ENCODE data around the gene PLPPR4. TPM values are rescaled to one million over a fixed set of nuclear protein-coding genes. Genes with fewer than 3 reads are reported as not detected.

The PLPPR4 gene
- total RNA-seq, 1 experiment from 2014 or later = not detected

DNA sequence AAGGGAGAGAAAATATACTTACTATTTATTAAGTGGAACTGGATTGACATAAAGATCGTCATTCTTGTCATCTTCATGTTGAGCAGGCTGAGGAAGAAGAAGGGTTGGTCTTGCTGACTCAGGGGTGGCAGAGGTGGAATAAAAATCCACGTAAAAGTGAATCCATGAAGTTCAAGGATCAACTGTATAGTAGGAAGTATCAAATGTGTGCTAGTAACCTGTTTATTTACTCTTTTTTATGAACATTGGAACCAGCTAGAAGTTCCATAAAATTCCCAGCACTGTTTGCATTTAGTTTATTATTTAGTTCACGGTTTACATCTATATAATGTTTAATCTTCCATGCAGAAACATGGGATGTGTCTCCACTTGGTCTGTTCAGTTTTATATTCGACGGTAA is 70.7 kb downstream of the PLPPR4 start:
- H3K9me3 ChIP-seq = no peaks in the 10 kb centered on the region
- ChIA-PET CTCF (no interaction called here), POLR2A (no interaction called here)
- no peak overlapping the region for H3K4me3 ChIP-seq (ENCODE audit: low read depth, low read length)
- Mint-ChIP-seq H3K27ac (ENCODE audit: unreplicated experiment) (no peak overlapping the region), H3K27me3 (ENCODE audit: insufficient read depth, unreplicated experiment) (no peaks in the 10 kb centered on the region), H3K36me3 (ENCODE audit: insufficient read depth, unreplicated experiment) (no peaks in the 10 kb centered on the region), H3K4me3 (ENCODE audit: unreplicated experiment) (no peak overlapping the region), H3K4me1 (ENCODE audit: low read depth, unreplicated experiment) (no peaks in the 10 kb centered on the region), H3K9me3 (ENCODE audit: unreplicated experiment) (no peaks in the 10 kb centered on the region)
- no peaks in the 10 kb centered on the region for H3K36me3 ChIP-seq (ENCODE audit: control insufficient read depth, insufficient read depth, low read length)
- no TSS peak for BruUV-seq (replicated peaks)
- TF ChIP-seq, protein P1, sequence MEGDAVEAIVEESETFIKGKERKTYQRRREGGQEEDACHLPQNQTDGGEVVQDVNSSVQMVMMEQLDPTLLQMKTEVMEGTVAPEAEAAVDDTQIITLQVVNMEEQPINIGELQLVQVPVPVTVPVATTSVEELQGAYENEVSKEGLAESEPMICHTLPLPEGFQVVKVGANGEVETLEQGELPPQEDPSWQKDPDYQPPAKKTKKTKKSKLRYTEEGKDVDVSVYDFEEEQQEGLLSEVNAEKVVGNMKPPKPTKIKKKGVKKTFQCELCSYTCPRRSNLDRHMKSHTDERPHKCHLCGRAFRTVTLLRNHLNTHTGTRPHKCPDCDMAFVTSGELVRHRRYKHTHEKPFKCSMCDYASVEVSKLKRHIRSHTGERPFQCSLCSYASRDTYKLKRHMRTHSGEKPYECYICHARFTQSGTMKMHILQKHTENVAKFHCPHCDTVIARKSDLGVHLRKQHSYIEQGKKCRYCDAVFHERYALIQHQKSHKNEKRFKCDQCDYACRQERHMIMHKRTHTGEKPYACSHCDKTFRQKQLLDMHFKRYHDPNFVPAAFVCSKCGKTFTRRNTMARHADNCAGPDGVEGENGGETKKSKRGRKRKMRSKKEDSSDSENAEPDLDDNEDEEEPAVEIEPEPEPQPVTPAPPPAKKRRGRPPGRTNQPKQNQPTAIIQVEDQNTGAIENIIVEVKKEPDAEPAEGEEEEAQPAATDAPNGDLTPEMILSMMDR (IDR thresholded peaks at IDR 0.05; ENCODE audit: insufficient read depth in 1 of 2, low read depth in 1 of 2, low read length in 1 of 2, severe bottlenecking in 1 of 2, unreplicated experiment in 1 of 2) = no peak
- intact Hi-C loops (cut with micrococcal nuclease; ENCODE audit: unreplicated experiment) = no loop called here
- H3K27me3 ChIP-seq (replicated peaks; ENCODE audit: control insufficient read depth, insufficient read depth, low read length) = no peaks in the 10 kb centered on the region
- no peak for DNase-seq
- no peaks in the 10 kb centered on the region for H3K4me1 ChIP-seq

DNA sequence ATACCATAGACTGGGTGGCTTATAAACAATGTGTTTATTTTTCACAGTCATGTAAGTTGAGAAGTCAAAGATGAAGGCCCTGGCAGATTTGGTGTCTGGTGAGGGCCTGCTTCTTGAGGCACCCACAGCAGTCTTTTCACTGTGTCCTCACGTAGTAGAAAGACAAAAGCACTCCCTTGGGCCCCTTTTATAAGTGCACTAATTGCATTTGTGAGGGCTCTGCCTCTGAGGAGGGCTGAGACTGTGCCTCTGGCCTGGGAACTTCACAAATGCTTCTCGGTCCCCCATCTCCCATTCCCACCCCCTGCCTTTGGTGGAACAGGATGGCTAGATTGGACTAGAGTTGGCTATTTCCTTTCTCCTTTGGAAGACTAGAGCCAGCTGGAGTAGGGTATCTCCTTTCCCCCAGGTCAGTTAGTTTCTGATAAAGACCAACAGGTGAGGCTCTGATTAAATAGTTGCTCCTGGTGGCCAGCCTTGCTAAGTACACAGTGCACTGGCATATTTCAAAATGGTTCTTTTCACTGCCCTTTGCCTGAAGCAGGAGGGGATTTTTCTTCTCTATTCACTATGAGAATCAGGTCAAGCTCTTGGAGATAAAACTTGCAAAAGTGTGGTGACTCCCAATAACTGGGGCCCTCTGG is 82.9 kb downstream of the PLPPR4 start:
- no peak overlapping the region for H3K27ac Mint-ChIP-seq (ENCODE audit: unreplicated experiment)
- no peaks in the 10 kb centered on the region for H3K36me3 ChIP-seq (ENCODE audit: control insufficient read depth, insufficient read depth, low read length)
- no peak overlapping the region for H3K4me3 Mint-ChIP-seq (ENCODE audit: unreplicated experiment)
- no peaks in the 10 kb centered on the region for H3K27me3 Mint-ChIP-seq (ENCODE audit: insufficient read depth, unreplicated experiment)
- H3K4me1 ChIP-seq = no peaks in the 10 kb centered on the region
- H3K9me3 ChIP-seq = no peaks in the 10 kb centered on the region
- intact Hi-C loops (cut with micrococcal nuclease; ENCODE audit: unreplicated experiment) = no loop called here
- no peak for DNase-seq
- TF ChIP-seq, protein P1 (IDR thresholded peaks at IDR 0.05; ENCODE audit: insufficient read depth in 1 of 2, low read depth in 1 of 2, low read length in 1 of 2, severe bottlenecking in 1 of 2, unreplicated experiment in 1 of 2) = no peak
- no peaks in the 10 kb centered on the region for H3K9me3 Mint-ChIP-seq (ENCODE audit: unreplicated experiment)
- ChIA-PET CTCF (no interaction called here), POLR2A (no interaction called here)
- no peaks in the 10 kb centered on the region for H3K27me3 ChIP-seq (replicated peaks; ENCODE audit: control insufficient read depth, insufficient read depth, low read length)
- no peak overlapping the region for H3K4me3 ChIP-seq (ENCODE audit: low read depth, low read length)
- no TSS peak for BruUV-seq (replicated peaks)
- no peaks in the 10 kb centered on the region for H3K4me1 Mint-ChIP-seq (ENCODE audit: low read depth, unreplicated experiment)
- no peaks in the 10 kb centered on the region for H3K36me3 Mint-ChIP-seq (ENCODE audit: insufficient read depth, unreplicated experiment)

DNA sequence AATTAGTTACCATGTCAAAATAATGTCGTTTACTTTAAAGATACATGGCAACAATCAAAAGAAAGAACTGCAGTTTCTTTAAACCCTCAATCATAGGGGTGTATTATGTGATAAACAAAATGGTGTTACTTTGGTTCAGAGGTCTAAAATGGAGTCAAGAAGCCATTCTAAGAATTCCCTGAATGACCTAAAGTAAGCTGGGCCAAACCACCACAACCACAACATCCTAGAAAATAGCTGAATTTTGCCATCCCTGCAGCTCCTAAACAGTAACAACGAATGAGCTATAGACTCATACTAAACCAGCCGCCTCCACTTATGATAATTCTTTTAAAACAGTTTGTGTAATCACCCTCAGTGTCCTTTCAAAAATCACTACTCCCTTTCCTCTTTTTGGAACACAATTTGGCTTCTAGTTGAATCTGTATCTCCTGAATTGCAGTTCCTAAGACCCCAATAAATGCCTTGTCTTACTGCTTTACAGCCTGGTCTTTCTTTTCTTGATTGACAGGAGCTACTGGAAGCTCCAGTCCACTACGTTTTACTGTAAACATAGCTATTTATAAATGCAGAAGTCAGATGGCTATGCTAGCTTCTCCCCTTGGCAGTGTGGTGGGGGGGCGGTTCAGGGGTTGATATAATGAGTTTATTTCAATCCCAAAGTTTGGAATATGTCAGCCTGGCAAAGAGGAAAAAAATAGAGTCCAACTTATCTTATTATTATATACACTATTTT is 84.3 kb downstream of the PLPPR4 start:
- Histone ChIP-seq H3K4me3 (ENCODE audit: low read depth, low read length) (no peak overlapping the region), H3K4me1 (no peaks in the 10 kb centered on the region), H3K9me3 (no peaks in the 10 kb centered on the region), H3K36me3 (ENCODE audit: control insufficient read depth, insufficient read depth, low read length) (no peaks in the 10 kb centered on the region), H3K27me3 (replicated peaks; ENCODE audit: control insufficient read depth, insufficient read depth, low read length) (no peaks in the 10 kb centered on the region)
- H3K9me3 Mint-ChIP-seq (ENCODE audit: unreplicated experiment) = no peaks in the 10 kb centered on the region
- DNase-seq = no peak
- POLR2A ChIA-PET = no interaction called here
- no peaks in the 10 kb centered on the region for H3K36me3 Mint-ChIP-seq (ENCODE audit: insufficient read depth, unreplicated experiment)
- no peaks in the 10 kb centered on the region for H3K4me1 Mint-ChIP-seq (ENCODE audit: low read depth, unreplicated experiment)
- TF ChIP-seq, protein P1 (IDR thresholded peaks at IDR 0.05; ENCODE audit: insufficient read depth in 1 of 2, low read depth in 1 of 2, low read length in 1 of 2, severe bottlenecking in 1 of 2, unreplicated experiment in 1 of 2) = no peak
- CTCF ChIA-PET = no interaction called here
- no TSS peak for BruUV-seq (replicated peaks)
- H3K27ac Mint-ChIP-seq (ENCODE audit: unreplicated experiment) = no peak overlapping the region
- intact Hi-C loops (cut with micrococcal nuclease; ENCODE audit: unreplicated experiment) = no loop called here
- no peak overlapping the region for H3K4me3 Mint-ChIP-seq (ENCODE audit: unreplicated experiment)
- no peaks in the 10 kb centered on the region for H3K27me3 Mint-ChIP-seq (ENCODE audit: insufficient read depth, unreplicated experiment)

Data from Caco-2 (cell line).